Kidney tubule cell (primary cell): ENCODE results near the gene SDR42E2.
"Not testable (repeated sequence)": the region's sequence is repeated elsewhere in the genome, so short reads cannot be mapped to it uniquely, and the experiment has no call there.

Experiments used
- DNase-seq: peaks from one replicate; pipeline ENCODE4 v3.0.0-alpha.2; 2018; ENCODE audit warnings: low spot score

SDR42E2 gene

GRCh38 chr16:22162656-22163009 lies 327 bp downstream of the SDR42E2 start:
- no peak for DNase-seq

GRCh38 chr16:22163806-22164205 lies 1.5 kb downstream of the SDR42E2 start:
- DNase-seq = no peak

GRCh38 chr16:22164482-22164881 lies 2.2 kb downstream of the SDR42E2 start:
- DNase-seq = no peak

- DNase-seq = no peak
Measured at GRCh38 chr16:22165508-22166285, 3.4 kb downstream of the SDR42E2 start.

- no peak for DNase-seq
Measured at GRCh38 chr16:22171953-22172352, 9.6 kb downstream of the SDR42E2 start.

- DNase-seq = not testable (repeated sequence)
Measured at GRCh38 chr16:22172642-22173041, 10.3 kb downstream of the SDR42E2 start.

GRCh38 chr16:22174642-22175041 lies 12.3 kb downstream of the SDR42E2 start:
- no peak for DNase-seq

GRCh38 chr16:22177968-22178930 lies 15.9 kb downstream of the SDR42E2 start:
- DNase-seq = no peak

- no peak for DNase-seq
Measured at GRCh38 chr16:22181426-22181825, 19.1 kb downstream of the SDR42E2 start.

GRCh38 chr16:22181843-22182242 lies 19.5 kb downstream of the SDR42E2 start:
- DNase-seq = no peak

- DNase-seq = no peak
Measured at GRCh38 chr16:22183335-22183734, 21.0 kb downstream of the SDR42E2 start.

- DNase-seq = no peak
Measured at GRCh38 chr16:22183901-22184614, 21.8 kb downstream of the SDR42E2 start.

- no peak for DNase-seq
Measured at GRCh38 chr16:22184615-22184968, 22.3 kb downstream of the SDR42E2 start.

GRCh38 chr16:22186517-22186916 lies 24.2 kb downstream of the SDR42E2 start:
- DNase-seq = no peak

GRCh38 chr16:22188267-22188594 lies 25.9 kb downstream of the SDR42E2 start:
- DNase-seq = no peak

- DNase-seq = peak; percentile 96
Measured at GRCh38 chr16:22188595-22189442, 26.5 kb downstream of the SDR42E2 start.

GRCh38 chr16:22189473-22190080 lies 27.3 kb downstream of the SDR42E2 start:
- peak; percentile 43 for DNase-seq

- DNase-seq = peak; percentile 69
Measured at GRCh38 chr16:22190081-22190775, 27.9 kb downstream of the SDR42E2 start.

- DNase-seq = peak; percentile 99
Measured at GRCh38 chr16:22190776-22191531, 28.6 kb downstream of the SDR42E2 start.
